Tibial artery (tissue), 4 donors: ENCODE measurements around the gene ICOS.

Source experiments
- DNase-seq, 2 donors: peaks; one replicate each; pipeline ENCODE4 v3.0.0-alpha.2; 2019
- H3K27ac ChIP-seq, 2 donors: fragments of 200-600 bp; sonication (generic) in 1 of 2; 1 replicate in 1 of 2; 2 replicates in 1 of 2; pipeline ENCODE4 v1.5.1; 2018 to 2019; ENCODE audit warnings: mild to moderate bottlenecking in 1 of 2
- H3K27me3 ChIP-seq, 2 donors: fragments of 200-600 bp; sonication (generic) in 1 of 2; one replicate each; pipeline versions ENCODE4 v1.5.1 to v1.6.0; 2016 to 2019
- H3K36me3 ChIP-seq, 3 donors: fragments of 200-600 bp; sonication (generic) in 2 of 3; one replicate each; pipeline ENCODE4 v1.5.1; 2016 to 2019; ENCODE audit warnings: mild to moderate bottlenecking in 2 of 3
- H3K4me1 ChIP-seq, 4 donors: fragments of 200-600 bp; sonication (generic) in 2 of 4; 1 replicate in 3 of 4; 2 replicates in 1 of 4; pipeline ENCODE4 v1.5.1; 2016 to 2019
- H3K4me3 ChIP-seq, 2 donors: fragments of 200-600 bp; sonication (generic) in 1 of 2; 1 replicate in 1 of 2; 2 replicates in 1 of 2; pipeline ENCODE4 v1.5.1; 2018 to 2019; ENCODE audit warnings: mild to moderate bottlenecking in 2 of 2
- H3K9me3 ChIP-seq, 3 donors: fragments of 200-600 bp; sonication (generic) in 1 of 3; one replicate each; pipeline ENCODE4 v1.5.1; 2016 to 2019
- intact Hi-C: fragments of 100-400 bp; cut with DNase I; formaldehyde crosslinking; loops from one replicate; pipeline ENCODE4 v1.15.0; 2023; ENCODE audit warnings: low total_unique reads
- TF ChIP-seq, protein P1 (sequence below), 2 experiments: fragments of 200-600 bp in 1 of 2; fragments of 450-650 bp in 1 of 2; IDR thresholded peaks; one replicate each; pipeline ENCODE4 v1.5.1; 2017 to 2019; ENCODE audit warnings: antibody characterized with exemption in 2 of 2, mild to moderate bottlenecking in 1 of 2, moderate library complexity in 1 of 2

Gene ICOS

DNA sequence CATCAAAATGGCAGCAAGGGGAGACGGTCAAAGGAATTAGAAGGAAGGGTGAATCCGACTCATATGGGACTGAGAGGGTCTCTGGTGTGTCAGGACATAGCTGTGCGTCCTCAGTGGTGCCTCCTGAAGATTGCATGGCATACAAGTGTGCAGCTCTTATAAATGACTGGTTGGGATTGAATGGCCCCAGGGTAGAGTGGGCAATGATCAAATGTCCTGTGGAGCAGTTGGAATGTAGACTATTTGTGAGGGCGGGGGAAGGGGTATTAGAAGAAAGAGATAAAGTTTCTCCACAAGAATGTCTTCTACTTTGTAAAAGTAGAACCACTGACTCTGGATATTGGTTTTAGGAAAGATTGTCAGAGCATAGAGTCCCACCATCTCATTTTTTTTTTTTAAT is 44.4 kb upstream of the ICOS start:
- TF ChIP-seq, protein P1, sequence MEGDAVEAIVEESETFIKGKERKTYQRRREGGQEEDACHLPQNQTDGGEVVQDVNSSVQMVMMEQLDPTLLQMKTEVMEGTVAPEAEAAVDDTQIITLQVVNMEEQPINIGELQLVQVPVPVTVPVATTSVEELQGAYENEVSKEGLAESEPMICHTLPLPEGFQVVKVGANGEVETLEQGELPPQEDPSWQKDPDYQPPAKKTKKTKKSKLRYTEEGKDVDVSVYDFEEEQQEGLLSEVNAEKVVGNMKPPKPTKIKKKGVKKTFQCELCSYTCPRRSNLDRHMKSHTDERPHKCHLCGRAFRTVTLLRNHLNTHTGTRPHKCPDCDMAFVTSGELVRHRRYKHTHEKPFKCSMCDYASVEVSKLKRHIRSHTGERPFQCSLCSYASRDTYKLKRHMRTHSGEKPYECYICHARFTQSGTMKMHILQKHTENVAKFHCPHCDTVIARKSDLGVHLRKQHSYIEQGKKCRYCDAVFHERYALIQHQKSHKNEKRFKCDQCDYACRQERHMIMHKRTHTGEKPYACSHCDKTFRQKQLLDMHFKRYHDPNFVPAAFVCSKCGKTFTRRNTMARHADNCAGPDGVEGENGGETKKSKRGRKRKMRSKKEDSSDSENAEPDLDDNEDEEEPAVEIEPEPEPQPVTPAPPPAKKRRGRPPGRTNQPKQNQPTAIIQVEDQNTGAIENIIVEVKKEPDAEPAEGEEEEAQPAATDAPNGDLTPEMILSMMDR (IDR thresholded peaks at IDR 0.05) = no peak
- no peaks in the 10 kb centered on the region for H3K9me3 ChIP-seq
- H3K27ac ChIP-seq = no peak overlapping the region
- H3K4me3 ChIP-seq = no peak overlapping the region
- H3K36me3 ChIP-seq = no peaks in the 10 kb centered on the region
- DNase-seq = no peak
- H3K27me3 ChIP-seq = no peaks in the 10 kb centered on the region
- H3K4me1 ChIP-seq = peaks cover 0 to 5% (median 0%) of the 10 kb centered on the region in 4 donors
- intact Hi-C loops = no loop called here

- no peak overlapping the region for H3K27ac ChIP-seq
- no peaks in the 10 kb centered on the region for H3K9me3 ChIP-seq
- H3K4me1 ChIP-seq = peaks cover 0 to 7% (median 0%) of the 10 kb centered on the region in 4 donors
- TF ChIP-seq, protein P1 (IDR thresholded peaks at IDR 0.05) = no peak
- H3K36me3 ChIP-seq = no peaks in the 10 kb centered on the region
- H3K27me3 ChIP-seq = no peaks in the 10 kb centered on the region
- no peak for DNase-seq
- intact Hi-C loops = no loop called here
- no peak overlapping the region for H3K4me3 ChIP-seq
Measured at GRCh38 chr2:203893401-203893800, 43.2 kb upstream of the ICOS start.

DNA sequence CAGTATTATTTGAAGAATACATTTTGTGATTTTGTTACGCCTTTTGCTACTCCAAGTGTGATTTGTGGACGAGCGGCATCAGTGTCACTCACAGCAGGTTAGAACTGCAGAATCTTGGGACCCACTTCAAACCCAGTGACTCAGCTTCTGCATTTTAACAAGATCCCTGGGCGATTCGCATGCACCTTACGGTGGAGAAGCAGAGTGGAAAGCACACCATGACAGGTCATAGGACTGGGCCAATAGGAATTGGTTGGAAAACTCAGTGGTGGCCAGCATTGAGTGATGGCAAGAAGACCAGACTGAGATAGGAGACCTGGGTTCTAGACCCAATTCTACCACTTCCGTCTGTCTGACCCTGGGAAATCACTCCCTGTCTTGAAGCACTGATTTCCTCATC is 42.7 kb upstream of the ICOS start:
- DNase-seq = no peak
- Histone ChIP-seq H3K27ac (no peak overlapping the region), H3K36me3 (no peaks in the 10 kb centered on the region), H3K4me1 (peaks cover 0 to 7% (median 0%) of the 10 kb centered on the region in 4 donors), H3K9me3 (no peaks in the 10 kb centered on the region), H3K27me3 (no peaks in the 10 kb centered on the region), H3K4me3 (no peak overlapping the region)
- TF ChIP-seq, protein P1 (IDR thresholded peaks at IDR 0.05) = no peak
- intact Hi-C loops = no loop called here

GRCh38 chr2:203894262-203894661 is 42.3 kb upstream of the ICOS start:
- no peaks in the 10 kb centered on the region for H3K36me3 ChIP-seq

DNA sequence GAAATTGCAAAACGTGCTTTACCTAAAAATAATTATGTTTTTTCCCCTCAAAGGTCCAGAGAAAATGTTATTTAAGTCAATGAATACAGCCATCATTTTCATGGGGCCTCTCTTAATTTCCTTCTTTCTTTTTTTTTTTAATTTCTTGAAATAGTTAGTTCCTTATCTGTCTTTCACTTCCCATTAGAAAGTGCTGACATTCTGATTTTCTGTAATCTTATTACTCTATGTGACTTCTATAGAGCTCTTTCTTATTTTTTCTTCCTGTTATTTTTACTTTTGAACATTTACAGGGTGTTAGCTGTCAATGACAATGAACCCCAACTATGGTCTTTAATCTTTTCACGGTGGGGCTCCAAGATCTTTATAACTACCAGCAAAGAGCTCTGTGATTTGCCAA is 39.0 kb upstream of the ICOS start:
- H3K27ac ChIP-seq = no peak overlapping the region
- no peak for DNase-seq
- TF ChIP-seq, protein P1 (IDR thresholded peaks at IDR 0.05) = no peak

More at GRCh38 chr2:203894262-203894661, 42.3 kb upstream of the ICOS start:
- Histone ChIP-seq H3K27me3 (no peaks in the 10 kb centered on the region), H3K9me3 (no peaks in the 10 kb centered on the region), H3K27ac (no peak overlapping the region), H3K4me3 (no peak overlapping the region), H3K4me1 (peaks cover 0 to 7% (median 0%) of the 10 kb centered on the region in 4 donors)
- TF ChIP-seq, protein P1 (IDR thresholded peaks at IDR 0.05) = no peak
- no peak for DNase-seq
- intact Hi-C loops = no loop called here

GRCh38 chr2:203898657-203899056 is 37.9 kb upstream of the ICOS start:
- peaks cover 3 to 18% (median 3%) of the 10 kb centered on the region in 3 donors for H3K9me3 ChIP-seq
- no peaks in the 10 kb centered on the region for H3K36me3 ChIP-seq
- no peak overlapping the region for H3K27ac ChIP-seq
- no peak for DNase-seq
- no peaks in the 10 kb centered on the region for H3K27me3 ChIP-seq
- TF ChIP-seq, protein P1 (IDR thresholded peaks at IDR 0.05) = no peak
- no peak overlapping the region for H3K4me3 ChIP-seq
- intact Hi-C loops = no loop called here
- peaks cover 0 to 20% (median 11%) of the 10 kb centered on the region in 4 donors for H3K4me1 ChIP-seq

More for the DNA sequence above, 39.0 kb upstream of the ICOS start:
- Histone ChIP-seq H3K36me3 (no peaks in the 10 kb centered on the region), H3K9me3 (peaks cover 3 to 14% (median 3%) of the 10 kb centered on the region in 3 donors), H3K4me1 (peaks cover 0 to 20% (median 11%) of the 10 kb centered on the region in 4 donors), H3K27me3 (no peaks in the 10 kb centered on the region), H3K4me3 (no peak overlapping the region)
- intact Hi-C loops = no loop called here
